Measurements from ENCODE around the gene FCN3.
"Not testable (repeated sequence)": the region's sequence is repeated elsewhere in the genome, so short reads cannot be mapped to it uniquely, and the experiment has no call there.

FCN3 gene

DNA sequence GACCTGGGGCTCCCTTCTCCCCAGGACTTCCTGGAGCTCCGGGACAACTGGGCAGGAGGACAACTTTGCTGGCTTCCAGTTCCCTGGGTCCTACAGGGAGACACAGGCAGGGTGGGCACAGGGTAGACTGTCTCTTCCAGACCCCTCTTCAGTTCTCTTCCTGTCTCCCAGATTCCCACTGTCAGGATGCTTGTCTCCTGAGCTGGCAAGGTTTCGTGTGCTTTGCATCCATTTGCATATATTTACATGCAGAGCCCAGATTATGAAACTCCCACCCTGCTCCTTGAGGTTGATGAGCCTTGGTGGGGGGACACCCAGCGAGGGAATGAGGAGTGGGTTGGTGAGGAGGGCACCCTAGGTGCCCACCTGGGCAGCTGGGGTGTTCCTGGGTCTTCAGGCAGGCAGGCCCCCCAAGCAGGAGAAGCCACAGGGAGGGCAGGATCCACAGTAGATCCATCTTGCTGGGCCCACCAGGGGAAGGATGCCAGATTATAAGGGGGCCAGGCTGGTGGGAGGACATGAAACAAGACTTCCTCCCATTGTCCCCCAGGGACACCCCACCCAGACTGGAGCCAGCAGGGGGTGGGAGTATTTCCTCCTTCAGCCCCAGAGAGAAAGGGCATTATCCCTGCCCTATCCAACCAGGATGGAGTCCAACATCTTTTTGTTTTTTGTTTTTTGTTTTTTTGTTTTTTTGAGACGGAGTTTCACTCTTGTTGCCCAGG is at the start of gene FCN3:
TSS of gene FCN3 (minus strand) at position 463 of the 725 bp plus-strand sequence. CDS start at position 457, 6 bp downstream.
- no peak for DNase-seq

DNA sequence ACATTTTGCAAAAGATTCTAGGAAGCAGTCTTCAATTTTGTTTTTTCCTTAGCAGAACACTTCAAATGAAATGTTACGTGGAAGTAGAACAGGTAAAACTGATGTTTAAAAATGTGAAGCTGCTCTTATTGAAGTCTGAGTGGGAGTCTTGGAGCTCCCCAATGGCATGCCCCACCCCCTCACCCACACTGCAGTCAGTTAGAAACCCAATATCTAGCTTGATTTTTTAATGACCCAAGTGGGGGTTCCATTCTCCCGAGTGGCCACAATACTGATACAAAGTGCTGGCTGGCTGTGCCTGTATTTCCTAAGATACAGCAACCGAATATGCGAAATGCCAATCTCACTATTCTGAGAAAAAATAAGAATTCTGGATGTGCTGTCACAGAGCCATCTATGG is 49.1 kb upstream of the FCN3 start:
- no peak for DNase-seq

DNA sequence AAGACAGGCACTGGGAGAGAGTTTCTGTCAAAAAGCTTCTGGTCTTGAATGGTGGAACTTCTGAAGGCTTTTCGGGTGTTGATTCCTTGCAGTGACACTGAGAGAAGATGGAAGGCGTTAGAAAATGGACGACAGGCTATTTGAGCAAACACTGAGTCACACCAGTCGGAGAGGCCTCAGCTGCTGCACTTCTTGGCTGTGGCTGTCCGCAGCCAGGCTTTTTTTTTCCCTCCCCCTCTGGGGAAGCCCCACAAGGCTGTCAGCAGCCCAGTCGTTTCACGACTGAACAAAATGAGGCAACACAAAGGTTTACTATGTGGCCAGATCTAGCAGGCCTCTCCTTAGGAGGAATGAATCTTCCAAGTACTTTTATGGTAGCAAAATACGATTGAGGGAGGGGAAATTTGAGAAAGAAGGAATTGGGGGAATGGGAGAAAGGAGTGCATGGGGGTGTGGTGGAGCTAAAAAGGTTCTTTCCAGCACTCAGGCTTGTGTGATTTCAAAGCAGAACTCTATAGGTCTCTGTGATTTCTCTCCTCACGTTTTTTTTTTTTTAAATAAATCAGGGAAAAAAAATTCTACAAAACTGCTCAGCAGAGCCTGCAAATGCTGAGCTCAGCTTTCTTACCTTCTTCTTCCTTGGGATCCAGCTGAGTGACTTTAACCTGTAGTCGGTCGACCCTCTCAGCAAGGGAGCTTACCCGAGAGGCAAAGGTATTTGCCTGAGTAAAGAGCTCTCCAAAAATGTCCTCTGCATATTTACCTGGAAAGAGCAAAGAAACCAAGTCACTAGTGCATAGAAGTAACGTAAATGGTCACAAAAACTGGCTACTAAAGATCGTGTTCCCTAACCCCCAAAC is 43.9 kb upstream of the FCN3 start:
- DNase-seq, result no peak

DNA sequence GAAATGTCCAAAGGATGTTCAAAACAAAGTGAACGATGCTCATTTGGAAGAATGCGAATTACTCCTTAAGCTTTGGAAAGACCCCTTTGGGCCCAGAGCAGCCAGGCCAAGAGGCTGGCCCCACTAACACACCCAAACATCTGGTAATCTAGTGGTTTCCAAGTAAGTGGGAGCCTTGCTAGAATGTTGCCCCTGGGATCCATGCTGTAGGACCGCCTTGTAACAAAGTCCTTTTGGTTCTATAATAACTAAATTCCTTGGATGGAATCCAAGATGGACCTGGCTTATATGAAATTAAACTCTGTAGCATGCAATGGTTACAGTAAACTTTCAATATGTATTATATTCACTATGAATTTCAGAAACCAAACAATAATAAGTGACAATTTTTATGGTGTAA is 43.1 kb upstream of the FCN3 start:
- no peak for DNase-seq

DNA sequence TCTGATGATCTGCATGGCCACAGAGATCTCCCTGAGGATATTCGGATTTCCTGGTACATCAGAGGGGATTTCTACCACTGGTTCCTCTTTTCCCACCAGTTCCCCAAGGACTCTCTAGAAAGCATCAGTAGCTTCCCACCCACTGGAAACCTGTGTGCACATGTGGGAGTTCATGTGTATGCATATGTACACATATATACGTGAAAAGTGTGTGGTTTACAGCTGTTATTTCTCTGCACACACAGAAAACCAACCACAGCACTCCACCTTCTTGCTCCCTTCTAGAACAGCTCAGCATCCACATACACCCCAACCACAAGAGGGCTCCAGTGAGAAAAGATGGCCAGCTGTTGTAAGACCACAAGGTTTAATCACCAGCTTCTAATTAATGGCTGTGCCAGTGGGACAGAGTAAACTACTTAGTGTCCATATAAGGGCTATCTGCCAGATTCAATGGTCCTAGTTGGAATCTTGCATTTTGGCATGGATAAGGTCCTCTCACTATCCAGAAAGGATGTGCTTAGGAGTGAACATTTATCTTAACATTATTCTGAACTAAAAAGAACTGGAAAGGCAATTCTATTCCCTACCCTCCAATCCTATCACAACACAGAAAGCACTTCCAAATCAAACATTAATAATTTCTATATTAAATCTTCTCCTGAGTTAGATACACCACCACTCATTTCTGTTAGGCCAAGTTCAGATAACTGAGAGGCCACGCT is 41.9 kb upstream of the FCN3 start:
- peak; percentile 73 for DNase-seq

DNA sequence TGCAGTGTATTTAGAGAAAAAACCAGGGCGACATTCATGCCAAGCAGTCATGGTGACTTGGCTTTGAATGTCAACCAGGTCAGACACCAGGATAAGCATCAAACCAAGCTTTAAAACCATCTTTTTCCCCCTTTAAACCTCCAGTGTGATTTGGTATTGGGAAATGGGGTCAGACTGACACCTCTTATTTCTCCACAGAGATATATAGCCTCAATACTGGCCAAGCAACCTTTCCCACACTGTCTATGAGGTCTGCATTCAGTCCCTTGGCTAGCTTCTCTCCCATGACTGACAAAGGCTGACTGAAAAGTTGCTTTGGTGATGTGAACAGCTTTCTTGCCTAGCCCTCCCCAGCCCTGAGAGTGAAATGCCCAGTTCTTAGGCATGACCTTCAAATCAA is 39.5 kb upstream of the FCN3 start:
- no peak for DNase-seq

DNA sequence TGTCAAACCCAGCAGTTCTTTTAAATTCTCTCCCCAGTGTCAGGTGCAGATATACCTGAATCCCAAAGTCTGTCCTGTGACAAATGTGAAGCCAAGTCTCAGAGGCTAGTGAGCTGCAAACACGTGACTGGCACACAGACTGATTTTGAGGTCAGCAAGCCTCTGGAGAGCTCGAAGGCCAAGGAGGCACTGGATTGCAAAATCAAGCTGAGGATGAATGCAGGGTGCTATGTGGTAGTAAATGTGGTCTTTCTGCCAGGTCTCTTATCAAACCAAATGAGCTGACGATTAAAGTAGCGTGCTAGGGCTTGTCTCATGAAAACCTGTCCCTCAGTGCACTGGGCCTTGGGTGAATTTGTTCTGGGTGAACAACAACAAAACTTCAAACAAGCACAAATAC is 38.4 kb upstream of the FCN3 start:
- DNase-seq, result no peak

DNA sequence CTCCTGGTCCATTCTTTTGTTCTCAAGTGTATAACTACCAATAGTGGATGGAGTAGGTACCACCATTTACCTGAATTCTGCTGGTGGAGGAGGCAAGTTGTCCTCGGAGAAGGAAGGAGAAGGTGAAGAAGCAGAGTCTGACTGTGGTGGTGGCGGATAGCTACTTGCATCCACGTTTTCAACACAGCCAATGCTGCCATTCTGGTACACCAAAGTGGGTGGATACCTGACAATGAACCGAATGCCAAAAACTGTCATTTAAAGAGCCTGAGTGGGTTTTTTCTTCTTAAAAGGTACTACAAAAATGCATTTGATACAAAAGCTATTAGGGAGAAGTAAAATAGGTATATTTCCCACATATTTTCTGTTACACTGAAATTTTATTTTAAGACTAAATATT is 37.9 kb upstream of the FCN3 start:
- no peak for DNase-seq

DNA sequence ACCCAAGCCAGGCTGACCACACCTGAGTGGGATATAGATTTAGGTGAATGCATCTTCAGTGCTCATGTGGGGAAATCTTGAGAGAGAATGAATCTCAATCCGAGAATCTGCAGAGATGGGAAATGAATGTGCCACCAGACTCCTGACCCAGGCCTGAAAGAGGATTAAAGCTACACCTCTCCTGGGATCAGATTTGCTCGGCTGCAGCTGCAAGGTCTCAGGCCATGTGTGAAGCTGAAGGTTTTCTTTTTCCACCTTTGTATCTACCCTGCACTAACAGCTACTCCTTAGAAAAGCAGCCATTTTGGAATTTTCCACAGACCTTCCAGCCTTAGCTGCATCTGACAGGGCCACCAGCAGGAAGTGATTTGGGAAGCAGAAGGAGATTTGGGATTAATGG is 36.1 kb upstream of the FCN3 start:
- DNase-seq, result no peak

DNA sequence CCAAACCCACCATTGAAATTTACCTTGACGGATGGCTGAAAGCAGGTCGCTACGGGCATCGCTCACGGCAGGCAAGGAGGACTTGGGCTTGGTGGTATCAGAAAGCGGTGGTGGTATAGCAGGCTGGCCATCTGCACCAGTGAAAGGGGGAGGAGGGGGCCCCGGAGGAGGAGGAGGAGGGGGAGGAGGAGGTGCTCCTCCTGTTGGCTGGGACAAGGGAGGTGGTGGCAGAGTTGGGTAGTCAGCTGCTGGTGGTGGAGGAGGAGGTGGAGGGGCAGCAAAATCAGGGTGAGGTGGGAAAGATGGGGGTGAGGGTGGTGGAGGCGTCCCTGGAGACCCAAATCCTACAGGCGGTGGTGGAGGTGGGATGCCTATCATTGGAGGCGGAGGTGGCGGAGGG is 35.0 kb upstream of the FCN3 start:
- DNase-seq, result no peak

DNA sequence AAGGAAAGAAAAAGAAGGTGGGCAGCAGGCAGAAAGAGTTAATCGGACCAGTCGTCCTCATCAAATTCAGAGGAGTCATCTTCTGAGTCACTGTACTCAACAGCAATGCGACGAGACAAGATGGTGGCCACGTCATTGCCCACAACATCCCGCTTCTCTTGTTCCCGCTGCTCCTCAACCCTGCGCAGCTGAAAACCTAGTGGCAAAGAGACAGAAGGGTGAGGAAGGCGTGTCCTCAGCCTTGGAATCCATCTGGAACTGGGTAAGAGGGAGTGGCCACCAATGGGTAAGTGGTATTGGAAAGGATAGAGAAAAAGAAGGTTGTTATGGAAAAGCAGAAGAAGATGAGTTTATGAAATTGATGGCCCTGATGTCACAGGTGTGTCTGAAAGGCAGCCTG is 33.5 kb upstream of the FCN3 start:
- no peak for DNase-seq

DNA sequence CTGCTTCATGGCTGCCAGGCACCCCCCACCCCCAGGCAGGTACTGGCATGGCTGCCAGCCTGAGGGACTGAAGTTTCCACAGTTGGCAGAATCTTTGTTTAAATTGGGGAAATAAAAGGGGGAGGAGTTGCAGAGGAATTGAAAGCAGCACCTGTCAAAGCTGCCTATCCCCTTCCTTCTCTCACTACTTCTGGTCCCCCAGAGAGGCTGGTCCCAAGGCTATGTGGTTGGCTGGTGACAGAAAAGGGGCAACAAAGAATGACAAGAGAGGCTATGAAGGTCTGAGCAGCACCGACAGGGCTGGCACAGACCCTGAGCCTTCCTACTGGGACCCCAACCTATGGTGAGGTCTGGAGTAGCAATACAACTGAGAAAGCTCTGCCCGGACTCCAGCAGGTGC is 32.2 kb upstream of the FCN3 start:
- not testable (repeated sequence) for DNase-seq

DNA sequence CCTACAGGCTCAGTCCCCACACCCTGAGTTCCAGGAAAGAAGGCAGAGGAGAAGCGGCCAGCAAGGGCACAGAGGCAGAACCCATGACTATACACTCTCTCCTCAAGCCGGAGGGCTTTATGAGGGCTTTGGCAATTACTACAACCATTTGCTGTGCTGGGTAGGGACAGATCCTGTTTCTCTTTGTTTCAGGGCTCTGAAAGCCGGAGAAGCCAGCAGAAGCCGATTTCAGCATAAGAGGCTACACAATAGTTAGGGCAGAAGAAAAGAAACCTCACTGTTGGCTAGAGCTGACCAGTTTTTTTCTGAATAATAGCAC is 31.7 kb upstream of the FCN3 start:
- no peak for DNase-seq

DNA sequence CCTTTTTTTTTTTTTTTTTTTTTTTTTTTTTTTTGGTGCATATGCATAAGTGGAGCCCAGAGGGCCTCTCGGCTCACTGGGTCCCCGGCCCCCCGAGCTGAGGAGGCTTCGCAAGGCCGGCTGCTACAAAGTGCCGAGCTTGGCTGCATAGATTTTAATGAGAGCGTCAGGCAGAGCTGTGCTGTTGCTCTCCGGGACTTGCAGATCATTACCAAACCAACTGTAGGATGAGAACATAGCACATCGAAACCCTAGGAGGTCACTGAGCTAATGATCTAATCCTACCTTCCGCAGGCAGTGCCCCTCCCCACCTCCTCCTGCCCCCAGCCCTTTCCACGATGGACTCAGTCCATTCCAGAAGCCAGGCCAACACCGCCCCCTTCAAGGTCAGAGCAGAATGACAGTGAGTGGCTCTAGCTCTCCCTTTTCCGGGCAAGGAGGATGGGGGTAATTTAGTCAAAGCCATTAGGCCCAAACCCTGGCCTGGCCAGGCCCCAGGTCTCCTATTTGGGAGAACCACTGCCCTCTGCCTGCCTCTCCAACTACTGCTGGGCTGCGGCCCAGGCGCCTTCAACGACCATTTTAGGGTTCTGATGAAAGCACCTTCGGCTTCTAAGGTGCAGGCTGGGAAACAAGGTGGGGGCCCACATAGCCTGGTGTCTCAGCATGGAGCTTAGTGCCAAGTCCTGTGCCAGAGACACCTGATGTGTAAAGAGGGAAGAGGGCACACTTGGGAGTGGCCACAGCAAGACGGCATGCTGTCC is 31.2 kb upstream of the FCN3 start:
- DNase-seq, result not testable (repeated sequence)

DNA sequence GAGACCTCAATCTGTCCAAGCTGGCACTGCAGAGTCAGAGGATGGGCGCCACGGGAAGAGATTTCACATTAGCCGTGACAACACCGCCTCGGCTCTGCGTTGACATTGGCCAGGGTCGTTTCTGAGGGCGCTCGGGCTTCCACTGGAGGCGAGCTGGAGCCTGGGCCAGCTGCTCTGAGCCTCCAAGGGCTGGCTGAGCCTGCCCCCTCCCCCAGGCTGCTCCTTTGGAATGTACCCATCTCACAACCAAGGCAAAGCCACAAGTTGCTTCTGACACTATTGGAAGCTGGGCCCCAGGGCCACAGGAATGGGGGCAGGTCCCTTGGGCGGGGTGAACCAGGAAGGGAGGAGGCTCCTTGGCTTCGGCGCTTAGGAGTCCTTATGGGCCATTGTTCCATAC is 30.4 kb upstream of the FCN3 start:
- DNase-seq, result no peak

DNA sequence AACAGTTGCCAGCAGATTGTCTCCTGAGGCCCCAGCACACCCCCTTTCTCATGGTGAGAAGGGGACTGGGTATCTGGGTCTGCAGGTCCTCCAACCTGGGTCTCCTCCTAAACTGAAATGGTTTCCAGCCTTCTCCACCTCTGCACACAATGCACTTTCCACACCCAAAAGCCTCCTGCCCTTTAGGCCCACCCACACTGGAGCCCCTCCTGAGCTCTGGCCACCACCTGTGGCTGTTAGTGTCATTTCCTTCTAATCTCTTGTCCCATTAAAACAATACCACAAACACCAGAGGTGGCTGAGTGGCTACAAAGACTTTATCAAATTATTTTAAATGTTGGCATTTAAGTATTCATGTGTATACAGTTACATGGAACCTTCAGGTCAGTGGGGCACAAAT is 29.3 kb upstream of the FCN3 start:
- DNase-seq, result no peak

DNA sequence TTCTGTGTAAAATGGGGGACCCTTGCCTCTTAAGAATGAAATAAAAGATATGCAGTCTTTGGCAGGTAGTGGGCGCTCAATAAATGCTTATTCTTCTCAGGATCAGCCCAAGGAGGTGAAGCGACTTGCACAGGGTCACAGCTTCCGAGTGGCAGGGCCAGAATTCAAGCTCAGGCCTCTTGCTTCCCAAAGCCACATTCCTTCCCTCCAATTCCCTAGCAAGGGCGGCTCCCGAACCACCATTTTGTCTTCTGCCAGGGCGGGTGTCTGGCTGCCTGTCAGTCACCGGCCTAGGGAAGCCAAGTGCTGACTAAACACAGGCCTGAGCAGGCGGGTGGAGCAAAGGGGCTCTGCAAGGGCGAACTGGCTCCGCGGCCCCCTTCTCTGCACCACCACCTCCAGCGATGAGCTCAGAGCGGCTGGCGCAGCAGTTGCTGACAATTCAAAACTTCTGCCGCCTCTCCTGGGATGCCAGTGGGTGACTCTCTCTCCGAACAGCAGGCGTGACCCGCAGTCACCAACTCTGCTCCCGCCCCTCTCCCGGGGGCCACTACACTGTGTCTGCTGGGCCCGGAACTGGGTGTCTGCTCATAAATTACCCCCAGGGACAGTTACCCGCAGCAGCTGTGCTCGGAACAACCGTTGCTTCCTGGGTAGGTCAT is 28.6 kb upstream of the FCN3 start:
- no peak for DNase-seq

DNA sequence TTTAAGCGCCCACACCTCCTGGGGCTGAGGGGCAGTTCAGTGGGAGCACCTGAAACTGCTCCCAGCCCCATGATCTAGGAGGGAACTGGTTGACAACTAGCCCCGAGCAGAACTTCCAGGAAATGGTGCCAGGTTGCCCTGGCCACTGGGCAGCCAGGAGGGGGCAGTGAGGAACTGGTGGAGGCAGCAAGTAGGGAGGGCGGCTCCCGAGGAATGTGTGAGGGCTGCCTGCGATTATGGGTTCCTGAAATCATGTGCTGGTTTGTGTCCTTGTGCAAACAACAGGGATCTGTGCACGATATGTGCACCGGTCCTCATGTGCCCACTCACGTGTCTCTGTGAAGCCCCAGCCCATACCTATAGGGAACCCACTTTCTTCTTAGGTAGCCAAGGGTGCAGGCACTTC is 27.7 kb upstream of the FCN3 start:
- no peak for DNase-seq

DNA sequence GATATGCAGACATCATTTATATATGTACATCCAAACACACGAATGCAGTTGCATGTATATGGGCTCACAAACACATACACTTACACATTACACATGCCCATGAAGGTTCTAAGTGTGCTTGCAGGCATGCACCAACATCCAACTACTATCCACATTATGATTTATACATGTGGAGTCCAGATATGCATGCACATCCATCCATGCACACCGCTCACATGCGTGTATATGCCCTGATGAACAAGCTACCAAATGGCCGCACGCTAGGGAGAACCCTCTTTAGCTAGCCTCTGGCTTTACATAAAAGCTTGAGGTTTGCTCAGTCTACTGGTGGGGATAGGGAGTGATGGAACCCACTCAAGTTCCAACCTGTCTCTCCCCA is 26.3 kb upstream of the FCN3 start:
- DNase-seq, result no peak

DNA sequence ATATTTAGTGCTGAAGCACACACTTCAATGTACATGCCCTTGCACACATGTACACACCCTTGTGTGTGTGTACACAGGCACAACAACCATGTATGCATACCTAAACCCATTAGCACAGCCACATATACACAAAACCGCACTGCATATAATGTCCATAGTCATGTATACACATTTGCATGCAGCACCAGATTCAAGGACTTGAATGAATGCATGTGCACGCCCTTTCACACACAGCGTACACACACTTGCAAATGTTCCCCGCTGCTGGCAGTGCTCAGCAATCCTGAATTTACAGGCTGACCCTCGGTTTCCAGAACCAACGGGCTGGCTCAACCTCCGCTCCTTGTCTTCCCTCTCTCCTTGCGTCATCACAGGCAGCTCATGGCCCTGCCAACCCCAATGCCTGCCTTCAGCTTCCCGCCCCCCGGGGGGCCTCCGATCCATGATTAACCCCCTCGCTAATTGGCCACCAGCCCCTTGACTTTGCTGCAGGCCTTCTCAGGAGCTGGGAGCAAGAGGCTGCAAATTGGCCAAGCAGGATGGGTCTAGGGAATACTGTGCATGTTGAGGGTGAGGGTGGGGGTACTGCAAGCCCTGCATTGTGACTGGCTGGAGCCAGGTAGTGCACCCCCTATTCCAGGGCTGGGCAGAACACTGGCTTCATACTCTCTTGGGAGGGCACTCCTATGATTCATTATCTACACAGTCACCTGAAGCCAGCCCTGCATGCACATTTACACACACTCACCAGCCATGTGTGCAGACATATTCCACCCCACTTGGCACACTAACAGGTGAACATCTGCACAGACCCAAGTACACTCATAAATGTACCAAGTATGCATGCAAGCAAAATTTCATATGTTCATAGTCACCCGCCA is 25.7 kb upstream of the FCN3 start:
- no peak for DNase-seq

DNA sequence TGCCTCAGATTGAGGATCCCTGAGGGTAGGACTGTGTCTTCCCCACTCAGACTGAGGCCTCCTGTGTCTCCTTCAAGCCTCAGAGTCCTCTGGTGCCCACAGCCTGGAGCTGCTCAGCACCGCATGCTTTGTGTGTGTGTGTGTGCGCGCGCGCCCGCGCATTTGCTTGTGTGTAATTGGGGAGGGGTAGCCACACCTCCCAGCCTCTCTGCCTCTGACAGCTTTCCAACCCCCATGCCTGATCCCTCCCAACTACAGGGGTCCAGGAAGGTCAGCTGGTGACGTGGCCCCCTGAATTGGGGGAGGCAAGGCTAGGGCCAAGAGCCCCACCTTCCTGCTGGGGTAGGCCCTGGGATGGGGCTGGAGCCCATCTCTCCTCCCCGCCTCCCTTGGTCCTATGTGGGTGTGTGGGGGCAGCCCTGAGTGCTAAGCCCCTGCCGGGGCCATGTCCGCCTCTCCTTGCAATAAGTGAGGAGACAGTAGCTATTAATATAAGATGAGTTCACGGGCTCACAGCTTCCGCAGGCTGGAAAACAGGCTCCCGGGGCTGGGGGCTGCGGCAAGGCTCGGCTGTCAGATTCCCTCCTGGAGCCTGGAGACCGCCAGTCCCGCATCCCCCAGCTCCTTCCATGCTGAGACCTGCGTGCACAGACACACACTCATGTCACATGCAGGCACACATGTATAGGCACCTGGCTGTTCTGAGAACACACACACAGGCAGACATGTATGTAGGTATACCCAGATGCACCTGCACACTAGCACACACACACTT is 24.8 kb upstream of the FCN3 start:
- no peak for DNase-seq
